Progenitor cell of endocrine pancreas (in vitro differentiated cells): Measurements from ENCODE around the gene BEND7. TPM values are rescaled to one million over a fixed set of nuclear protein-coding genes. Genes with fewer than 3 reads are reported as not detected.

ENCODE experiments used
- DNase-seq: peaks from one replicate; pipeline ENCODE4 v3.0.0; 2021; ENCODE audit warnings: low spot score; ENCODE audit not compliant: unreplicated experiment
- H3K27ac Mint-ChIP-seq: 2 replicates; pipeline ENCODE4 v1.8.0; 2021; ENCODE audit warnings: mild to moderate bottlenecking, moderate library complexity, mixed read lengths
- H3K27me3 Mint-ChIP-seq: 2 replicates; pipeline ENCODE4 v1.8.0; 2021; ENCODE audit warnings: mixed read lengths
- H3K36me3 Mint-ChIP-seq: 2 replicates; pipeline ENCODE4 v1.8.0; 2022; ENCODE audit warnings: mixed read lengths; ENCODE audit not compliant: insufficient read depth
- H3K4me1 Mint-ChIP-seq: 2 replicates; pipeline ENCODE4 v1.8.0; 2021; ENCODE audit warnings: low read depth, mixed read lengths
- H3K4me3 Mint-ChIP-seq: 2 replicates; pipeline ENCODE4 v1.8.0; 2021; ENCODE audit warnings: low read depth, mild to moderate bottlenecking, moderate library complexity, mixed read lengths
- H3K9me3 Mint-ChIP-seq: 2 replicates; pipeline ENCODE4 v1.8.0; 2021; ENCODE audit warnings: low read depth, mixed read lengths
- CTCF ChIP-seq: fragments of 200-600 bp; sonication (generic); IDR thresholded peaks from one replicate; pipeline ENCODE4 v1.5.0; 2021; ENCODE audit warnings: antibody characterized with exemption, mild to moderate bottlenecking; ENCODE audit not compliant: unreplicated experiment
- total RNA-seq: library from RNA; stranded (reverse); gene quantifications from 2 replicates; pipeline ENCODE4 v1.2.1, GENCODE V29; 2021

BEND7 gene
- total RNA-seq, 1 donor from 2014 or later = 47.8 TPM

- H3K9me3 Mint-ChIP-seq = peaks cover under 1% of the 10 kb centered on the region
- DNase-seq = no peak
- no peak for TF ChIP-seq CTCF
- no peaks in the 10 kb centered on the region for H3K4me1 Mint-ChIP-seq
- no peak overlapping the region for H3K27ac Mint-ChIP-seq
- no peak overlapping the region for H3K4me3 Mint-ChIP-seq
- no peaks in the 10 kb centered on the region for H3K27me3 Mint-ChIP-seq
- no peaks in the 10 kb centered on the region for H3K36me3 Mint-ChIP-seq
Measured at GRCh38 chr10:13422800-13423199, 106.0 kb downstream of the BEND7 start.

- Mint-ChIP-seq H3K27me3 (no peaks in the 10 kb centered on the region), H3K36me3 (no peaks in the 10 kb centered on the region), H3K4me1 (peaks cover 4% of the 10 kb centered on the region), H3K9me3 (no peaks in the 10 kb centered on the region), H3K4me3 (no peak overlapping the region), H3K27ac (no peak overlapping the region)
- TF ChIP-seq CTCF = no peak
- DNase-seq = no peak
Measured at GRCh38 chr10:13421382-13421917, 107.4 kb downstream of the BEND7 start.

GRCh38 chr10:13420532-13421307, 108.1 kb downstream of the BEND7 start:
- peaks cover 6% of the 10 kb centered on the region for H3K4me1 Mint-ChIP-seq
- H3K9me3 Mint-ChIP-seq = no peaks in the 10 kb centered on the region
- no peak for DNase-seq
- H3K27ac Mint-ChIP-seq = no peak overlapping the region
- TF ChIP-seq CTCF = no peak
- no peaks in the 10 kb centered on the region for H3K27me3 Mint-ChIP-seq
- H3K4me3 Mint-ChIP-seq = no peak overlapping the region
- H3K36me3 Mint-ChIP-seq = no peaks in the 10 kb centered on the region

GRCh38 chr10:13417459-13418126, 111.2 kb downstream of the BEND7 start:
- Mint-ChIP-seq H3K36me3 (no peaks in the 10 kb centered on the region), H3K27me3 (no peaks in the 10 kb centered on the region), H3K4me3 (no peak overlapping the region), H3K9me3 (peaks cover 15% of the 10 kb centered on the region), H3K27ac (no peak overlapping the region), H3K4me1 (peaks cover 12% of the 10 kb centered on the region)
- no peak for DNase-seq
- TF ChIP-seq CTCF = no peak

- Mint-ChIP-seq H3K27me3 (no peaks in the 10 kb centered on the region), H3K9me3 (peaks cover 15% of the 10 kb centered on the region), H3K4me1 (peaks cover 12% of the 10 kb centered on the region)
Measured at GRCh38 chr10:13416760-13417159, 112.1 kb downstream of the BEND7 start.

More at GRCh38 chr10:13416760-13417159, 112.1 kb downstream of the BEND7 start:
- H3K27ac Mint-ChIP-seq = no peak overlapping the region
- no peak for TF ChIP-seq CTCF
- no peaks in the 10 kb centered on the region for H3K36me3 Mint-ChIP-seq
- H3K4me3 Mint-ChIP-seq = no peak overlapping the region
- no peak for DNase-seq
